Liver (tissue), 9 donors: ENCODE data around the gene HOOK2. TPM values are rescaled to one million over a fixed set of nuclear protein-coding genes. Genes with fewer than 3 reads are reported as not detected.

Experiments
- DNase-seq: peaks from one replicate; pipeline ENCODE4 v3.0.0-alpha.2; 2017; ENCODE audit warnings: low spot score
- H3K27ac ChIP-seq, 2 donors: one replicate each; pipeline ENCODE4 v1.7.0; 2013; ENCODE audit warnings: inconsistent platforms in 2 of 2, low read length in 2 of 2, control low read depth in 1 of 2, low read depth in 1 of 2, mild to moderate bottlenecking in 1 of 2
- H3K27me3 ChIP-seq, 4 donors: one replicate each; pipeline versions ENCODE4 v1.6.1 to v1.7.0; 2013; ENCODE audit warnings: low read length in 3 of 4, inconsistent platforms in 1 of 4, mild to moderate bottlenecking in 1 of 4, moderate library complexity in 1 of 4; ENCODE audit not compliant: control insufficient read depth in 4 of 4, insufficient read depth in 4 of 4
- H3K36me3 ChIP-seq, 4 donors: one replicate each; pipeline versions ENCODE4 v1.6.1 to v1.7.0; 2013; ENCODE audit warnings: low read length in 3 of 4, mild to moderate bottlenecking in 3 of 4, low read depth in 1 of 4, moderate library complexity in 1 of 4; ENCODE audit not compliant: control insufficient read depth in 4 of 4, insufficient read depth in 3 of 4
- H3K4me1 ChIP-seq, 4 donors: one replicate each; pipeline versions ENCODE4 v1.6.1 to v1.7.0; 2013; ENCODE audit warnings: low read length in 3 of 4, mild to moderate bottlenecking in 3 of 4, moderate library complexity in 1 of 4; ENCODE audit not compliant: control insufficient read depth in 4 of 4, insufficient read depth in 4 of 4
- H3K4me3 ChIP-seq, 3 donors: one replicate each; pipeline versions ENCODE4 v1.6.1 to v1.7.0; 2013; ENCODE audit warnings: low read length in 3 of 3, control low read depth in 1 of 3, low read depth in 1 of 3, mild to moderate bottlenecking in 1 of 3
- H3K9ac ChIP-seq, 2 donors: one replicate each; pipeline ENCODE4 v1.7.0; 2013; ENCODE audit warnings: low read length in 2 of 2, mild to moderate bottlenecking in 2 of 2, moderate library complexity in 2 of 2, control low read depth in 1 of 2, low read depth in 1 of 2
- H3K9me3 ChIP-seq, 4 donors: one replicate each; pipeline versions ENCODE4 v1.6.1 to v1.7.0; 2013; ENCODE audit warnings: low read length in 3 of 4; ENCODE audit not compliant: control insufficient read depth in 4 of 4
- EGR1 ChIP-seq, 2 donors: IDR thresholded peaks; 2 replicates each; pipeline ENCODE4 v1.6.1; 2016 to 2018; ENCODE audit warnings: antibody characterized with exemption in 2 of 2, low read depth in 2 of 2
- FOXA1 ChIP-seq: IDR thresholded peaks from 2 replicates; pipeline ENCODE4 v1.6.1; 2016; ENCODE audit warnings: antibody characterized with exemption
- FOXA2 ChIP-seq: IDR thresholded peaks from 2 replicates; pipeline ENCODE4 v1.6.1; 2016; ENCODE audit warnings: antibody characterized with exemption
- GABPA ChIP-seq, 2 donors: IDR thresholded peaks in 1 of 2; conservative IDR thresholded peaks in 1 of 2; 2 replicates each; pipeline ENCODE4 v1.6.1; 2016; ENCODE audit warnings: antibody characterized with exemption in 2 of 2, mild to moderate bottlenecking in 1 of 2, moderate library complexity in 1 of 2
- HNF4A ChIP-seq, 2 donors: conservative IDR thresholded peaks; 2 replicates each; pipeline ENCODE4 v1.6.1; 2016; ENCODE audit warnings: antibody characterized with exemption in 2 of 2, mild to moderate bottlenecking in 2 of 2
- HNF4G ChIP-seq: IDR thresholded peaks from 2 replicates; pipeline ENCODE4 v1.6.1; 2016; ENCODE audit warnings: antibody characterized with exemption
- JUND ChIP-seq, 2 donors: IDR thresholded peaks; 2 replicates each; pipeline ENCODE4 v1.6.1; 2016; ENCODE audit warnings: antibody characterized with exemption in 2 of 2
- MAX ChIP-seq: IDR thresholded peaks from 2 replicates; pipeline ENCODE4 v1.6.1; 2016; ENCODE audit warnings: antibody characterized with exemption
- NR2F2 ChIP-seq: IDR thresholded peaks from 2 replicates; pipeline ENCODE4 v1.6.1; 2016; ENCODE audit warnings: antibody characterized with exemption
- RAD21 ChIP-seq, 2 donors: IDR thresholded peaks; 2 replicates each; pipeline ENCODE4 v1.6.1; 2016; ENCODE audit warnings: antibody characterized with exemption in 2 of 2, mild to moderate bottlenecking in 2 of 2
- REST ChIP-seq: IDR thresholded peaks from 2 replicates; pipeline ENCODE4 v1.6.1; 2016; ENCODE audit warnings: antibody characterized with exemption, mild to moderate bottlenecking
- RXRA ChIP-seq, 2 donors: IDR thresholded peaks; 2 replicates each; pipeline ENCODE4 v1.6.1; 2017 to 2018; ENCODE audit warnings: antibody characterized with exemption in 2 of 2, mild to moderate bottlenecking in 1 of 2
- SP1 ChIP-seq: IDR thresholded peaks from 2 replicates; pipeline ENCODE4 v1.6.1; 2018; ENCODE audit warnings: antibody characterized with exemption, mild to moderate bottlenecking
- TAF1 ChIP-seq: conservative IDR thresholded peaks from 2 replicates; pipeline ENCODE4 v1.6.1; 2016; ENCODE audit warnings: antibody characterized with exemption, mild to moderate bottlenecking
- YY1 ChIP-seq: IDR thresholded peaks from 2 replicates; pipeline ENCODE4 v1.6.1; 2016; ENCODE audit warnings: antibody characterized with exemption, mild to moderate bottlenecking
- WGBS: extraction: QIAGEN DNeasy Blood & Tissue Kit; methylation state at CpG from one replicate; pipeline ENCODE4 v1.1.7; 2013; 5-methylcytosine and 5-hydroxymethylcytosine counted together
- polyA plus RNA-seq, 2 donors: library from polyadenylated mRNA; stranded (reverse) in 1 of 2; unstranded in 1 of 2; fragments of 200-250 nt in 1 of 2; fragments of >200 nt in 1 of 2; fragmentation: Nextera tagmentation in 1 of 2; extraction: Ambion mirVana in 1 of 2; gene quantifications; one replicate each; pipeline versions ENCODE4 v1.2.1 to v1.2.3, GENCODE V29; 2013 to 2015
- total RNA-seq, 2 donors: library from RNA; depleted of rRNA; stranded (reverse); fragments of >200 nt; gene quantifications; one replicate each; pipeline ENCODE4 v1.2.3, GENCODE V29; 2014
- TF ChIP-seq, protein P1 (sequence below): fragments of 150-350 bp; IDR thresholded peaks from 2 replicates; pipeline ENCODE4 v1.5.1; 2017; ENCODE audit warnings: improper control_type of control experiment, low read depth, low read length; ENCODE audit not compliant: missing input control
- TF ChIP-seq, protein P2 (sequence below): IDR thresholded peaks from 2 replicates; pipeline ENCODE4 v1.6.1; 2016; ENCODE audit warnings: antibody characterized with exemption
- TF ChIP-seq, protein P3 (sequence below): IDR thresholded peaks from 2 replicates; pipeline ENCODE4 v1.6.1; 2016; ENCODE audit warnings: antibody characterized with exemption
- donor health status: healthy.
- donor health status: healthy.
- donor health status: healthy.
- donor health status: healthy.
- donor health status: healthy.

Gene HOOK2
- total and polyA plus RNA-seq, 4 donors, result 11.3 to 36.4 (median 15.0) TPM

- TF ChIP-seq MAX (no peak), SP1 (no peak), TAF1 (no peak)
Measured at GRCh38 chr19:12772323-12772722, 3.0 kb downstream of the HOOK2 start (continued).

- peaks cover 5 to 12% (median 6%) of the 10 kb centered on the region in 4 donors for H3K4me1 ChIP-seq
- H3K27me3 ChIP-seq, result no peaks in the 10 kb centered on the region
- H3K27ac ChIP-seq, result no peak overlapping the region
- H3K9ac ChIP-seq, result no peak overlapping the region
- no peak for DNase-seq
- no peaks in the 10 kb centered on the region for H3K9me3 ChIP-seq
- peaks cover 6 to 26% (median 9%) of the 10 kb centered on the region in 4 donors for H3K36me3 ChIP-seq
- no peak overlapping the region for H3K4me3 ChIP-seq
- TF ChIP-seq, protein P1, sequence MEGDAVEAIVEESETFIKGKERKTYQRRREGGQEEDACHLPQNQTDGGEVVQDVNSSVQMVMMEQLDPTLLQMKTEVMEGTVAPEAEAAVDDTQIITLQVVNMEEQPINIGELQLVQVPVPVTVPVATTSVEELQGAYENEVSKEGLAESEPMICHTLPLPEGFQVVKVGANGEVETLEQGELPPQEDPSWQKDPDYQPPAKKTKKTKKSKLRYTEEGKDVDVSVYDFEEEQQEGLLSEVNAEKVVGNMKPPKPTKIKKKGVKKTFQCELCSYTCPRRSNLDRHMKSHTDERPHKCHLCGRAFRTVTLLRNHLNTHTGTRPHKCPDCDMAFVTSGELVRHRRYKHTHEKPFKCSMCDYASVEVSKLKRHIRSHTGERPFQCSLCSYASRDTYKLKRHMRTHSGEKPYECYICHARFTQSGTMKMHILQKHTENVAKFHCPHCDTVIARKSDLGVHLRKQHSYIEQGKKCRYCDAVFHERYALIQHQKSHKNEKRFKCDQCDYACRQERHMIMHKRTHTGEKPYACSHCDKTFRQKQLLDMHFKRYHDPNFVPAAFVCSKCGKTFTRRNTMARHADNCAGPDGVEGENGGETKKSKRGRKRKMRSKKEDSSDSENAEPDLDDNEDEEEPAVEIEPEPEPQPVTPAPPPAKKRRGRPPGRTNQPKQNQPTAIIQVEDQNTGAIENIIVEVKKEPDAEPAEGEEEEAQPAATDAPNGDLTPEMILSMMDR, result no peak
- TF ChIP-seq JUND (IDR thresholded peaks at IDR 0.05) (no peak), EGR1 (IDR thresholded peaks at IDR 0.05; ENCODE audit: low read depth in 2 of 2) (no peak), YY1 (no peak), RXRA (IDR thresholded peaks at IDR 0.05) (no peak), NR2F2 (no peak), TAF1 (no peak), HNF4A (conservative IDR thresholded peaks at IDR 0.05) (no peak), FOXA2 (no peak), REST (no peak), GABPA (IDR thresholded peaks at IDR 0.05 in 1 of 2, conservative IDR thresholded peaks at IDR 0.05 in 1 of 2) (no peak), HNF4G (no peak), SP1 (no peak), FOXA1 (no peak), MAX (no peak), RAD21 (IDR thresholded peaks at IDR 0.05) (no peak)
- TF ChIP-seq, protein P2, sequence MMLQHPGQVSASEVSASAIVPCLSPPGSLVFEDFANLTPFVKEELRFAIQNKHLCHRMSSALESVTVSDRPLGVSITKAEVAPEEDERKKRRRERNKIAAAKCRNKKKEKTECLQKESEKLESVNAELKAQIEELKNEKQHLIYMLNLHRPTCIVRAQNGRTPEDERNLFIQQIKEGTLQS, result no peak
- TF ChIP-seq, protein P3, sequence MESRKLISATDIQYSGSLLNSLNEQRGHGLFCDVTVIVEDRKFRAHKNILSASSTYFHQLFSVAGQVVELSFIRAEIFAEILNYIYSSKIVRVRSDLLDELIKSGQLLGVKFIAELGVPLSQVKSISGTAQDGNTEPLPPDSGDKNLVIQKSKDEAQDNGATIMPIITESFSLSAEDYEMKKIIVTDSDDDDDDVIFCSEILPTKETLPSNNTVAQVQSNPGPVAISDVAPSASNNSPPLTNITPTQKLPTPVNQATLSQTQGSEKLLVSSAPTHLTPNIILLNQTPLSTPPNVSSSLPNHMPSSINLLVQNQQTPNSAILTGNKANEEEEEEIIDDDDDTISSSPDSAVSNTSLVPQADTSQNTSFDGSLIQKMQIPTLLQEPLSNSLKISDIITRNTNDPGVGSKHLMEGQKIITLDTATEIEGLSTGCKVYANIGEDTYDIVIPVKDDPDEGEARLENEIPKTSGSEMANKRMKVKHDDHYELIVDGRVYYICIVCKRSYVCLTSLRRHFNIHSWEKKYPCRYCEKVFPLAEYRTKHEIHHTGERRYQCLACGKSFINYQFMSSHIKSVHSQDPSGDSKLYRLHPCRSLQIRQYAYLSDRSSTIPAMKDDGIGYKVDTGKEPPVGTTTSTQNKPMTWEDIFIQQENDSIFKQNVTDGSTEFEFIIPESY, result no peak
- 99% methylated on average over 13 of the region's 13 CpGs for WGBS
Measured at GRCh38 chr19:12770922-12771321, 4.4 kb downstream of the HOOK2 start.
